ENCODE measurements around the gene CAPN10.

Gene CAPN10

GRCh38 chr2:240590681-240591111 is 4.2 kb downstream of the CAPN10 start:
- DNase-seq: no peak

- no peak for DNase-seq
These were observed 4.7 kb downstream of the CAPN10 start for GRCh38 chr2:240591226-240591625.

GRCh38 chr2:240591784-240592183 is 5.2 kb downstream of the CAPN10 start:
- no peak for DNase-seq

GRCh38 chr2:240593026-240593702 is 6.6 kb downstream of the CAPN10 start:
- no peak for DNase-seq

- no peak for DNase-seq
These were observed 7.3 kb downstream of the CAPN10 start for GRCh38 chr2:240593703-240594451.

GRCh38 chr2:240594511-240595380 is 8.2 kb downstream of the CAPN10 start:
- DNase-seq: no peak

GRCh38 chr2:240595381-240596079 is 9.0 kb downstream of the CAPN10 start:
- DNase-seq: peak; percentile 30

- no peak for DNase-seq
These were observed 9.5 kb downstream of the CAPN10 start for GRCh38 chr2:240596080-240596460.

- no peak for DNase-seq
These were observed 10.0 kb downstream of the CAPN10 start for GRCh38 chr2:240596491-240596931.

- no peak for DNase-seq
These were observed 10.5 kb downstream of the CAPN10 start for GRCh38 chr2:240597054-240597418.

- DNase-seq: no peak
These were observed 11.1 kb downstream of the CAPN10 start for GRCh38 chr2:240597419-240598181.

GRCh38 chr2:240598311-240598911 is 11.9 kb downstream of the CAPN10 start:
- no peak for DNase-seq

- DNase-seq: no peak
These were observed 12.6 kb downstream of the CAPN10 start for GRCh38 chr2:240599141-240599583.

- DNase-seq: no peak
These were observed 14.0 kb downstream of the CAPN10 start for GRCh38 chr2:240600451-240600961.

GRCh38 chr2:240601061-240601830 is 14.7 kb downstream of the CAPN10 start:
- no peak for DNase-seq

- no peak for DNase-seq
These were observed 15.3 kb downstream of the CAPN10 start for GRCh38 chr2:240601831-240602160.

GRCh38 chr2:240602266-240603050 is 15.9 kb downstream of the CAPN10 start:
- no peak for DNase-seq

- no peak for DNase-seq
These were observed 16.7 kb downstream of the CAPN10 start for GRCh38 chr2:240603081-240603835.

- no peak for DNase-seq
These were observed 17.3 kb downstream of the CAPN10 start for GRCh38 chr2:240603846-240604245.

All from stimulated activated CD4-positive, alpha-beta T cell treated with anti-CD3 and anti-CD28 coated beads, Interleukin-1b, Interleukin-23, amount 100 ng/mL, for 48 hours (primary cell).